NCI-H2196 treated with DMSO at 0.1 percent for 48 hours (cell line): ENCODE data around the gene EMP3.
"Not testable (repeated sequence)": the region's sequence is repeated elsewhere in the genome, so short reads cannot be mapped to it uniquely, and the experiment has no call there.

Source experiments
- DNase-seq: peaks from one replicate; lab custom pipeline; 2025; ENCODE audit not compliant: unreplicated experiment; lab: John Stamatoyannopoulos, UW

Gene EMP3

GRCh38 chr19:48315712-48316111 is 9.6 kb upstream of the EMP3 start:
- DNase-seq, result no peak

- not testable (repeated sequence) for DNase-seq
Observed at GRCh38 chr19:48317708-48317960, 7.7 kb upstream of the EMP3 start.

- no peak for DNase-seq
Observed at GRCh38 chr19:48318286-48318987, 6.9 kb upstream of the EMP3 start.

DNA sequence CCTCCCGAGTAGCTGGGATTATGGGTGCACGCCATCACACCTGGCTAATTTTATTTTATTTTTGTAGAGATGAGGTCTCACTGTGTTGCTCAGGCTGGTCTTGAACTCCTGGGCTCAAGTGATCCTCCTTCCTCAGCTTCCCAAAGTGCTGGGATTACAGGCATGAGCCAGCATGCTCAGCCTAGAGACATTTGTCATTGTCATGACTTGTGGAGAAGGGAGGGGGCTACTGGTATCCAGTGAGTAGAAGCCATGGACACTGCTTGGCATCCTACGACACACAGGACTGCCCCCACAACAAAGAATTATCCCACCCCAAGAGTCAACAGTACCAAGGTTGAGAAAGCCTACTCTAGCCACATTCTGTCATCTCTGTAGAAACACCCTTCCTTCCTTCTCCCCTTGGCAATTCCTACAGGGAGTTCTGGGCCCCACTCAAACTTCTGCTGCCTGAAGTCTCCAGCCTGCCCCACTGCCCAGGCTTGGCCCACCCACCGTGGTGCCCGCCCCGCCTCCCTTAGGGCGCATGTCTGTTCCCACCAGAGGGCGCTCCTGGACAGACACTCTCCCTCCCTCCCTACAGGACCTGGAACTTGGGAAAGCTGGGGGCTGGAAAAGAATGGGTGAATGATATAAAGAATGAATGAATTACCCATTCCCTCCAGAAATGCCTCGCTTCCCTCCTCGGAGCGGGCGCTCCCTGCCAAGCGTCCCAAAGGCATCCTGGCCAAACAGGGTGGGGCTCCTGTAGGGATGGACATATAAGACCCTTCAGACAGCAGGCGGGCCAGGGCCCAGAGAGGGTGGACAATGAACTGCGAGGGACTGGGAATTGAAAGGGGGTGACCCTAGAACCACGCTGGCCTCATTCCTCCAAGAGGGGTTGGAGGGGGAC is 5.5 kb upstream of the EMP3 start:
- peak; percentile 61 for DNase-seq

DNA sequence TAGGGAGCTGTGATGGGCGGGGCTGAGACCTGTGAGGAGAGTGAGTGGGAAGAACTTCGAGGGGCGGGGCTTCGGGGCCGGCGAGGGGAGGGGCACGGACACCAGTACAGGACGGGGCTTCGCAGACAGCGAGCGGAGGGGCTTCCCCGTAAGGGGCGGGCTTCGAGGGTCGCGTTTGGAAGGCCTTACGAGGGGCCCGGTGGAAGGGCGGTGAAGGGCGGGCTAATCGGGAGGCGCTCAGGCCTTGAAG is 4.1 kb upstream of the EMP3 start:
- DNase-seq, result peak; percentile 96

GRCh38 chr19:48321622-48322591 is 3.4 kb upstream of the EMP3 start:
- peak; percentile 95 for DNase-seq

GRCh38 chr19:48329167-48329891 is 4.0 kb downstream of the EMP3 start:
- no peak for DNase-seq

DNA sequence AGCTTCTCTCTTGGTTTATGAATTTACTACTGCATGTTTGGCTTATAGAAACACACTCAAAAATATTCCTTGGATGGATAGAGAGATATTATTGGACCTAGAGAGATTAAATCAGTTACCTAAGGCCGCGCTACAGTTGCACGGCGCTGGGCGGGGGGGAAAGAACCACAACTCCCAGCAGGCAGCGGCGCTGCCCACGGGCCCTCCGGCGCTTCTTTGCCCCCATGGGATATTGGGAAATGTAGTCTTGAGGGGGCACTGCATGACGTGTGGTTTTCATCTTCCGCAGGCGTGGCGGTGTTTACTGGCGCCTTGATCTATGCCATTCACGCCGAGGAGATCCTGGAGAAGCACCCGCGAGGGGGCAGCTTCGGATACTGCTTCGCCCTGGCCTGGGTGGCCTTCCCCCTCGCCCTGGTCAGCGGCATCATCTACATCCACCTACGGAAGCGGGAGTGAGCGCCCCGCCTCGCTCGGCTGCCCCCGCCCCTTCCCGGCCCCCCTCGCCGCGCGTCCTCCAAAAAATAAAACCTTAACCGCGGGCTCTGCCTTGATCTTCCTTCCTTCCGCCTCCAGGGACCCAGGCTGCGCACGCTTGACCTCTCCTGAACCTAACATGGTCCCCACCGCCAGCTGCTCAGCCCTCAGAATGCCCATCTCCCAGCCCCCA is 4.8 kb downstream of the EMP3 start:
- peak; percentile 94 for DNase-seq

GRCh38 chr19:48332351-48332661 is 7.0 kb downstream of the EMP3 start:
- DNase-seq, result no peak

- peak; percentile 99 for DNase-seq
Observed at GRCh38 chr19:48332662-48333466, 7.5 kb downstream of the EMP3 start.

DNA sequence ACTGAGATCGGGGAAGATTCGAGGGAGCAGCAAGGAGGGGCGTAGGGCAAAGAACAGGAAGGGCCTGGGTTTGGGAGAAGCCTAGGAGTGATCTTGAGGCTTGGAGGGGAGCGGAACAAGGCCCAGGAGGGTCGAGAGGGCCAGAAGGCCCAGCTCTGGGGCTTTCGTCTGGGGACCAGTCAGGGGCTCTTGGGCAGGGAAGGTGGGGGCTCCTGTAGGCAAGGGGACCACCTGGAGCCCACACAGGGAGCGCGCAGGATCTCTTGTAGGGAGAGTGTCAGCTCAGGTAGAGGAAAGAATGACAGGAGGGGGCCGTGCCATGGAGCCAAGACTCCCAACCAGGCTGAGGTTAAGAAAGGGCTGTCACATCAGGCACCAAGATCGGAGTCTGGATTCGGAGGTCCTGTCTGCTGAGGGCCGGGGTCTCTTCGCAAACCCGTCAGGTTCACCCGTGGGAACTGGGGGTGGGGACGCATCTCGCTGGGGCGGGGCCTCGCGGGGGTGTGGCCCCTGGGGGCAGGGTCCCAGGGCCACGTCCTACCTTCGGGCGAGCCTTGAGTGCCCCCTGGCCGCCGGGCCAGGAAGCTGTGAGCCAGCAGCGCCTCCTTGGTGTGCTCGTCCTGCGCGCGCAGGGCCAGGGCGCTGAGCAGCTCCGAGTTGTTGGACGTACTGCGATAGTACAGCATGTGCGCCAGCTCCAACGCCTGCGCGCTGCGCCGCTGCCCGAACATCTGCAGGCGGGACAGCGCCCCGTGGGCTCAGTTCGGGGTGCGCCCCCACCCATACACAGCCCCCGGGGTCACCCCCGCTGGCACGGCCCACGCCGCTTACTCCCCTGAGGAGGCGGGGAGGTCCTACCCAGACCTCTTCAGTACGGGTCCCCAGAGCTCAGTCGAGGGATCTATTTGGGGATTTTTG is 8.4 kb downstream of the EMP3 start:
- peak; percentile 89 for DNase-seq

GRCh38 chr19:48338253-48338755 is 13.0 kb downstream of the EMP3 start:
- DNase-seq, result no peak

- DNase-seq, result no peak
Observed at GRCh38 chr19:48338802-48339503, 13.6 kb downstream of the EMP3 start.

- peak; percentile 68 for DNase-seq
Observed at GRCh38 chr19:48340995-48341394, 15.6 kb downstream of the EMP3 start.

DNA sequence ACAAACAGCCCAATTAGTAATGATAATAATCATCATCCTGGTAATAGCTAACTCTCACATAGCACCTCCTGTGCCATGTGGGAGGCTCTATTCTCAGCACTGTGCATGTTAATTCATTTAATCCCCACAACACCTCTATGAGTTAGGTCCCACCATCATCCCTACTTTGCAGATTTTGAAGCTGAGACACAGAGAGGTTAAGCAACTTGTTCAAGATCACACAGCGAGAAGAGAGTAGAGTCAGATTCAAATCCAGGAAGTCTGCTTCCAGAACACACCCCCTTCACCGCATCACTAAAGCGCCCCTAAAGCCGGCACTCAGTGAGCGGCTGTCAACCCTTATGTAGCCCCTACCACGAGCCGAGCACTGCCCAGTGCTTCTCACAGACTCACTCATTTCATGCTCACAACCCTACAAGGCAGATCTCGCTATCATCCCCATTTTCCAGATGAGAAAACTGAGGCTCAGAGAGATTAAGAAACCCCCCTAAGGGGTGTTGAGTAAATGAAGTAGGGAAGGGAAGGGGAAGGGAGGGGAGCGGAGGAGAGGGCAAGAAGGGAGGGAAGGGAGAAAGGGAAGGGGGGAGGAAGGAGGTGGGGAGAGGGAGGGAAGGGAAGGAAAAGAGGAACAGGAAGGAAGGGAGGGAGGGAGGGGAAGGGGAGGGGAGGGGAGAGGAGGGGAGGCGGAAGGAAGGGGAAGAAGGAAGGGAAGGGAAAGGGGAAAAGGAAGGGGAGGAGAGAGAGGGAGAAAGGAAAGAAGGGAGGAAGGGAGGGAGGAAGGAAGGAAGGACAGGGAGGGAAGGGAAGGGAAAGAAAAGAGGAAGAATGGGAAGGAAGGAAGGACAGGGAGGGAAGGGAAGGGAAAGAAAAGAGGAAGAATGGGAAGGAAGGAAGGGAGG is 16.4 kb downstream of the EMP3 start:
- no peak for DNase-seq

GRCh38 chr19:48342414-48342738 is 17.0 kb downstream of the EMP3 start:
- no peak for DNase-seq
